NCI-H2029 treated with DMSO at 0.1 percent for 48 hours (cell line): Measurements from ENCODE around the gene TEX53.

Source experiments
- DNase-seq: peaks from one replicate; lab custom pipeline; 2025; lab: John Stamatoyannopoulos, UW

The TEX53 gene

DNA sequence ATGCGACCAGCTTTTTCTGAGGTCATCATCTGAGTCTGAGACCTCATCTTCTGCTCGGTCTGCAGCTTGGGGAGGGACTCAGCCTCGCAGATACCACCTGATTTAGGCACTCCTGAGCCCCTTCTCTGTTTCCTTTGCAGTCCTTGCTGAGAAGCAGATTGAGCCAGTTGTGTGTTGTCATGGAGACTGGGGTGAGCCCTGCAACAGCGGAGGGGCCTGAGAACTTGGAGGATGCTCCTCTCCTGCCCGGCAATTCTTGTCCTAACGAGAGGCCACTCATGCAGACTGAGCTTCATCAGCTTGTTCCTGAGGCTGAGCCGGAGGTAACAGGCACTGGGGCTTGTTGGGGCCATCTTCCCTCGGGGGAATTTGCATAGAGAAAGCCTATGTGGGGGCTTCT, 19.2 kb downstream of the TEX53 start:
- DNase-seq: no peak

DNA sequence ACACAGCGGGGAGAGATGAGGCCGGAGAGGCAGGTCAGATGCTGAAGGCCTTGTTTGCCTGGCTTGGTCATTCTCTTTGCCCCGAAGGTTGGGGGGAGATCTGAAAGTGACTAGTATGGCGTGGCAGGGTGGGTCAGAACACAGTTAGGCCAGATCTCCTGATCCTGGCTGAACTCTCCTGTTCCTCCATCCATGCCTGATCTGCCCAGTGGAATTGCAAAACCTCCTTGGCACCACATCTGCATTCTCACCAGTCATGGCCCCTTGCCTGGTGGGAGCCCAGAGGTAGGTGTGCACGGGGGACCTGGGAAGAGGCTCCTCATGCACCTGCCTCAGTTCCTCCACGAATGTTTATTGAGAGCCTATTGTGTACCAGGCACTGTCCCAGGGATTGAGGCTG, 23.2 kb downstream of the TEX53 start:
- no peak for DNase-seq

DNA sequence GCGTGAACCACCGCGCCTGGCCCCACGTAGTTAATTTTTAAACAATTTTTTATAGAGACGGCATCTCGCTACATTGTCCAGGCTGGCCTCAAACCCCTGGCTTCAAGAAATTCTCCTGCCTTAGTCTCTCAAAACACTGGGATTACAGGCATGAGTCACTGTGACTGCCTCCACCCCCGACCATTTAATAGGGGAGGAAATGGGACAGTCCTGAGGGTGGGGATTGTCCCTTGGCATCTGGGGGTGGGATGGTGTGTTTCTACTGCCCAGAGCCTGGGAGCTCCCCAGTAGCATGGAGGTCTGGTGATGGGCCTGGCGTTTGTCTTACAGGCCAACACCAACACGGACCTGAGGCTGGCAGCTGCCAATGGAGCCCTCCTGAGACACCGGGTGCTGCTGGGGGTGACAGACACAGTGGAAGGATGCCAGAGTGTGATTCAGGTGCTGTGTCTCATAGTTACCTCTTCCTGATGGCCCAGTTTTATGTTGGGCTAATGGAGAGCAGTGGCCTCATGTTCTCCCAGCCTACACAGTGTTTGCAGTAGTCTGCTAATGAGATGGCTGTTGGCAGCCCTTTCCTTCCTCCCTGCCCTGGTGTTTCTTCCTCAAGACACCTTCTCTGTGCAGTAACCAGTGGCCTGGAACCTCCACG, 24.0 kb downstream of the TEX53 start:
- no peak for DNase-seq

DNA sequence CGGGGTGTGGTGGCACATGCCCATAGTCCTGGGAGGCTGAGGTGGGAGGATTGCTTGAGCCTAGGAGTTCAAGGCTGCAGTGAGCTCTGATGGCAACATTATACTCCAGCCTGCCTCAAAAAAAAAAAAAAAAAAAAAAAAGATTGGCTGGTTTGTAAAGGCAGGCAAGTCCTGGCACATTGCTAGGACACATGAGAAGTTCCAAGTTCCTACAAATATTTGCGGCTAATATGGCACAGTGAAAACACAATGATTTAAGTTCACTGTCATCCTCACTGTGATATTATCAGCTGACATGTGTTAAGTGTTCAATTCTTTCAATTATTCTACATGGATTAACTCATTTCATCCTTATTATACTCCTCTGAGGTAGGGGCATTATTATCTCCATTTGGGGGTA, 26.4 kb downstream of the TEX53 start:
- DNase-seq: no peak

DNA sequence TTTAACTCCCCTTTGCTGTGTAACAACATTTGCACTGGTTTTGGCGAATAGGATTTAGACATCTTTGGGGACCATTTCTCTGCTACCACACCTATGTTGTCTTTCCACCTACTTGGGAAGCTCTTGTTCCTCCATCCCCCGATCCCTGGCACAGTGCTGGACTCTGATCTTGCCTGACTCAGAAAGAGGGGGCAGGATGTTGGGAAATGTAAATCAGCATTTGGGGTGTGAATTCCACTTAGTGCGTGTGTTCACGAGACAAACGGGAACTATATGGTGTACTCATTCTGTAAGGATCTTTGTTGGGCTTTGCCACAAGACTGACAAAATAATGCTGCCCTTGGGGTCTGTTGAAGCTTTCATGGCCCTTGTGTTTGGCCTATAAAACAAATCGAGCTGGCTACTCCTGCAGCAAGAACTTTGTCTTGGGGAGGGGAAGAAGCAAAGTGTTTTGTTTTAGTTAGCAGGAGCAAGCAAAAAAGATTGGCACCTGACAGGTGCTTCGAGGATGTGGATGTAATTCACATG, 28.0 kb downstream of the TEX53 start:
- no peak for DNase-seq

DNA sequence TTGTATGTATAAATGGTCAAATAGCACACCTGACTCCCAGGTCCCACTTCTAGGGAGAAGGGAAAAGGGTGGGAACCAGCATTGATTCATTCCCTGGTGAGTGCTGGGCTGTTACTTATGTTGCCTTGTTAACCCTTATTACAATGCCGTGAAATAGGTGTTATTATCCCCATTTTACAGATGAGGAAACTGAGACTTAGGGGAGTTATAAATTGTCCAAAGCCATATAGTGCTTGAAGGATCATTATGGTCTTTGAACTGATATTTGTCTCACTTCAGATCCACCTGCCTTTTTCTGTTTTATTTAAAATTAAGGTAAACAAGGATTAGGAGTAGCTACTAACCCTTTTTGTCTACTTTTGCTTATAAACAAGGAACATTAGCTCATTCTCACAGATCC, 30.1 kb downstream of the TEX53 start:
- DNase-seq: no peak

DNA sequence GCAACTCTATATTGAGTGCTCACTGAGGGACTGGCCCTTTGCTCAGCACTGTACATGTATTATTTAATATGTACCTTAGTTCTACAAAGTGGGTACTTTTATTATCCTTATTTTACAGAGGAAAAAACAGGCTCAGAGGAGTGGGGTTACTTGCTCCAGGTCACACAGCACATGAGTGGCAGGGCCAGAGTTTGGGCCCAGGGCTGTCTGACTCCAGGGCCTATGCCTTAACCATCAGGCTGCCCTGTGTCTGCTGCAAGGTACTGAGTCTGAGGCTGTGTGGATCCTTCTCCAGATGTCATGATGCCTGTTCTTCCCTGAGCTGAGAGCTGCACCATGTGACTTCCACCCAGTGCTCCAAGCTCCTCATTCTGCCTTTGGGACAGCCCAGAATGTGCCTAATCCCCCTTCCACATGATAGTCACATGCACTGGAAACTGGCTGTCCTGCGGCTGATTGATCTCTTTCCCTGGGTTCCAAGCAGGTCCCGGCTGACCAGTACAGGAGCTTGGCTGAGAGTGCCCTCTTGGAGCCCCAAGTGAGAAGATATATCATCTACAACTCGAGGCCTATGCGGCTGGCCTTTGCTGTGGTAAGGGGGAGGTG, 31.1 kb downstream of the TEX53 start:
- DNase-seq: no peak

DNA sequence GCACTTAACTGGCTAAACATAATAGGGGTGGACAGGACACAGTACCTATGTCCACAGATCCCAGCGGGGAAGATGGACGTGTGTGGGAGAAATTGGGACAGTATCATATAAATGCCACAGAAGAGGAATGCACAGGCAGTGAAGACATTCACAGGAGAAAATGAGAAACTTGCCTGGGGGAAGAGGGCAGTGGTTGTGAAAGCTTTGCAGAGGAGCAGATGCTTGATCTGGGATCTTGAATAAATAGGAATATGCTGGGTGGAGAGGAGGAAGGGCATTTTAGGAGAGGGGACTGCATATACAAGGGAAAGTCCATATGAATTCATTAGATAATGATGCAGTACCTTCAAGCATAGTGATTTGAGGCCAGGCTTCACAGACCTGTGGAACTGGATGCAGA, 32.9 kb downstream of the TEX53 start:
- no peak for DNase-seq

DNA sequence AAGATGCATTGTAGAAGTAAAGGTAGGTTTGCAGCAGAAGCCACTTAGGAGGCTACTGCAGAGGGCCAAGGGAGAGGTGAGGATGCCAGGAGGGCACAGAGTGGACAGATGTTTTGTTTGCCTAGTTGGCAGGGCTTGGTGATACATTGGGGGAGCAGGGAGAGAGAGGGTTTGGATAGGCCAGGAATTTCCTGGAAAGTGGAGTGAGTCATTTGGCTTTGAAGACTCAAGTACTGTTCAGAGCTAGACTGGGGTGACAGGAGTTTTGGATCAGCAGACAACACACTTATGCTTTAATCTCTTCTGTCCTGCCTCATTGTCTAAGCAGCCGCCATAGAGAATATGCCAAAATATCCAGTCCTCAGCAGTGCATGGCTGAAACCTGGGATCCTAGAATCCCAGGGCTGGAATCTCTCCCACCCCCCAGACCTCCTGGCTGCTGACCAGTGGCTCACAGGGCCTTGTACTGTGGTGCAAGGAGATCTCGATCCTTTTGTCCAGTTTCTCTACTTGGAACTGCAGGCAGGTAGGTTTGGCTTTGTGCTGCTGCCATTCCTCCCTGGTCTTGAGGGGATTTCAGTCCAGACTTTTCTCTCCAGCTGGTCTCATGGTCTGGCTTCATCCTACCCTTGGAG, 35.5 kb downstream of the TEX53 start:
- peak; percentile 39 for DNase-seq

DNA sequence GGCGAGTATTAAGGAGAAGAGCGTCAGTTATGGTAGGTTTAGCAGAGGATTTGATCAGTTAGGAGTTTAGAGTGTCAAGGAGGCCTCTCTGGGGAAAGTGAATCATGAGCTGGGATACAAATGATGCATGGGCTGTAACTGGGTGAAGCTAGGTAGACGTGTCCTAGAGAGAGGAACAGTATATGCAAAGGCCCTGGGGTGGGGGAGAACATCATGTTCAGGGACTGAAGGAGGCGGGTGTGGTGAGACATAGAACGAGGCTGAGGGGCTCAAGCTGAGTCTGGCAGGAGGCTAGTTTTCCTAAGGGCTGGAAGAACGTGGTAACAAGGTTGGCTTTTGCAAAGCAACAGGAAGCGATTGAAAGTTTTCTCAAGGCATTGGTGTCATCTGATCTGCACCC, 36.0 kb downstream of the TEX53 start:
- no peak for DNase-seq

DNA sequence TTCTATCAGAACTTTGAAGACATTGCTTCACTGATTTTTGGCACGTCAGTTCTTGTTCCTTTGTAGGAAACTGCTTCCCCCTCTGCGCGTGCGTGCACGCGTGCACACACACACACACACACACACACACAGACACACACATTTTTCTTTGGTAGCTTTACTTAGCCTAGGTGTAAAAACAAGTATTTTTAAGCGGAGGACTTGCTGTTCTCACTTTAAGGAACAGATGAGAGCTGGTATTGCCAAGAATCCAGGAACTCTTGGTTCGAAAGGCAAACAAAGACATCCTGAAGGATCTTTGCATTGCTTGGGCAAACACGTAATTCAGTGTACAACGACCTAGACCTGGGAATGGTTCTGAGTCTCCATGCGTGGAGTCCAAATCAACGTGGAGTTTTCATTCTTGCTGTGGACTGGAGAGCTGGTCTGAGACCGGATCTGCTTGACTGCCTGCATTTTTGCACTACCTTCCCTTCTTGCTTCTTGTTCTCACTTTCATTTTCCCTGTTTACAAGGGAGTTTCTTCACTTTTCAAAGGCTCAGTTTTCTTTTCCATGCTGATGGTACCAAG, 38.3 kb downstream of the TEX53 start:
- DNase-seq: no peak

DNA sequence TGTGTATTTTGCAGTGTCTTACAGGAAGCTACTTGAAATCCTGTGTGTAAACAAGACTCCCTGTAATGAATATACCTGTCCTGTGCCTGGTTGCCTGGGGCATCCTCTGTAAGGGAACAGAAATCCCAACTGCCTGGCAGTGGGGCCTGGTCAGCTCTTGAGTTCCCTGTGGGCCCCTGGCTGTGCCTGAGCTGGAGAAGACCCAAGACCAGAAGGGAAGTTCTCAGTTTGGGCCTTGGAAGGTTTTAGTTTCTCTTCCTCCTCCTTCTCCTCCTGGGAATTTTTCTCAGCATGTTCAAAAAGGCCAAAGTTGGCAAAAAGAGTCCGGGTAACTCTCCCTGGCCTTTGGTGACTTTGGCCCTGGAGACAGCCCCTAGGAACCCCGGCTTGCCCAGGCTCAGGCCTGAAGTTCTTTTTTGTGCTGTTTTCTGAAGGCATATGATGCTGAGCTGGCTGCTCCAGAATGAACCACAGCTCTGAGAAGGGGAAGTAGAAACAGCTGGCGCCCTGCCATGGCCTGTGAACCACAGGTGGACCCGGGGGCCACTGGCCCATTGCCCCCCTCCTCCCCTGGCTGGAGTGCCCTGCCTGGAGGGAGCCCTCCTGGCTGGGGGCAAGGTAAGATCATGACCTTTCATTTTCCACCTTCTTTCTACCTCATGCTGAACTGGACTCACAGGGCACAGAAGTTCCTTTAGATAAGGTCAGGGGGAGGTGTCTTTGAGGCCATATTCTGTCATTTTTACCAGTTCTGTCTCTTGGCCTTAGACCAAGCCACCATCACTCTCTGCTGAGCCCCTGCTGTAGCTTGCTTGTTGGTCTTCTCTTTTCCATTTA, 40.7 kb downstream of the TEX53 start:
- peak; percentile 56 for DNase-seq

DNA sequence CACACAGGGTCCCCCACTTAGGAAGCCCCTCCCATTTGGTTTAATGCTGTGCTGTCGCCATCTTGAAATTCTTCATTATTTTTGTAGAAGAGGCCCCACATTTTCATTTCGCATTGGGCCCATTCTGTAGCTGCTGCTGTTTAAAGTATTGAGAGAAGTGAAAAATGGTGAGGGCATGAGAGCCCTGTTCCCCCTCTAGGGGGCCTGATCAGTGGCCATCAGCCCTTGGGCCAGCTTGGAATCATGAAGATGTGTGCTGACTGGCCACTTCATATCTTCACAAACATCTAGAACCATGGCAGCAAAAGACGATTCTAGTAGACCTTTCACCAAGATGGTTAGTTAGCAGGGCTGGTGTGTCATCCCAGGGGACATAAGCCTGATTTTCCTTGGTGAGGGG, 43.2 kb downstream of the TEX53 start:
- DNase-seq: no peak

DNA sequence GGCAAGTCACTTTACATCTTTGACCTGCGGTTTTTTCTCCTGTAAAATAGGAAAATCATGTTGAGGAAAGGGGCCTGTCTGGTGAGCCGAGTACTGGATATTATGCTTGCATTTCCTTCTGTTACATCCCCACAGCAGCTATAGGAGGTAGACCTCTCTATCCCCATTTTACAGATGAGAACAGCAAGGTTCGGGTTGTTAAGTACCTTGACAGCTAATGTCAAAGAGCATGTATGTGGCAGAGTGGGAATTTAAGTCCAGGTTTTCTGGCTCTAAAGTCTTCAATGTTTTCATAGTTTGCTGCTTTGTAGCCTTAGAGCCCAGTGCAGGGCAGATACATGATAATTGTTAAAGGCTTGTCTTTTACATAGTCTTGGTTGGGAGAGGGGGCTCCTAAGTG, 43.7 kb downstream of the TEX53 start:
- no peak for DNase-seq

DNA sequence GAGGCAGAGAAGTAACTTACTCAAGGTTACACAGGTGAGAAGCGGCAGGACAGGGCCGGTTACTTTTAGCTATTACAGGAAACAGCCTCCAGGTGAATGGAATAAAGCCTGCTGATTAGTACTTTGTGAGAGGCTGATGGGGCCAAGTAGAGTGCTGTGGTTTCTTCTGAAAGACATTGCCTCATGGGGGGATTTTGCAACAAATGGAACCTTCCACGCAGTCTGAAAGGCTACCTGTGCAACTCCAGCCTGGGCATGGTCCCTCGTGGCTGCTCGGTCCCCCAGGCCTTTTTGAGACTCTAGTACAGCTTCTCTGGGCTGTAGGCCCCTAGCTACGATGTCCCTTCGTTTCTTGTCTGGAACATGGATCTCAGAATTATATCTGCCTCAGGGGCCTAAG, 44.5 kb downstream of the TEX53 start:
- DNase-seq: no peak

DNA sequence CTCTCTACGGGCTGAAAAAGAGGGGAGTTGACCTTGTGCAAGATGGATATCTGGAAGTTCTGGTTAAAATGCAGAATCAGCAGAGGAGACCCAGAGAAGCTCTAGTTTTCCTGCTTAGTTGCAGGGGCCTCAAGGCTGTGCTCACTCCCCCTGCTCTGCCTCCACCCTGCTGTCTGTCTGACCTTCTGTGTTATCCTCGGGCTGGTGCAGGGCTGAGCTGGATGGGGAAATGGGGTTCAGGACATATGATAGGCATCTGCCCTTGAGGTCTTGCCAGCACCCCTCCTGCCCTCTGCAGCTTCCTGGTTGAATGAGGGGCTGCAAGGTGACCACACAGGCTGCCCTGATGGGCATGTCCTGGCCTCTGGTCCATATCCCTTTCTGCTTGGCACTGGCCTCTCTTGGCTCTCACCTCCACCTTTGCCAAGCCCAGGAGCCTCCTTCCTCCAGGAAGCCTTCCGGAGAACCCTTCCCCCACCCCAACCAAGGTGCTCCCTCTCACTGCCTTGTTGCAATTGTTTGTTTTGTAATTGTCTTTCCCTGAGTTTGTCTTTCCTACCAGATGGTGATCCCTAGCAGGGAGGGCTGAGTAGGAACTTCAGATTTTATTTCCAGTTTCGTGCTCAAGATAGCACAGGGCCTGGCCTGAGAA, 45.2 kb downstream of the TEX53 start:
- no peak for DNase-seq

DNA sequence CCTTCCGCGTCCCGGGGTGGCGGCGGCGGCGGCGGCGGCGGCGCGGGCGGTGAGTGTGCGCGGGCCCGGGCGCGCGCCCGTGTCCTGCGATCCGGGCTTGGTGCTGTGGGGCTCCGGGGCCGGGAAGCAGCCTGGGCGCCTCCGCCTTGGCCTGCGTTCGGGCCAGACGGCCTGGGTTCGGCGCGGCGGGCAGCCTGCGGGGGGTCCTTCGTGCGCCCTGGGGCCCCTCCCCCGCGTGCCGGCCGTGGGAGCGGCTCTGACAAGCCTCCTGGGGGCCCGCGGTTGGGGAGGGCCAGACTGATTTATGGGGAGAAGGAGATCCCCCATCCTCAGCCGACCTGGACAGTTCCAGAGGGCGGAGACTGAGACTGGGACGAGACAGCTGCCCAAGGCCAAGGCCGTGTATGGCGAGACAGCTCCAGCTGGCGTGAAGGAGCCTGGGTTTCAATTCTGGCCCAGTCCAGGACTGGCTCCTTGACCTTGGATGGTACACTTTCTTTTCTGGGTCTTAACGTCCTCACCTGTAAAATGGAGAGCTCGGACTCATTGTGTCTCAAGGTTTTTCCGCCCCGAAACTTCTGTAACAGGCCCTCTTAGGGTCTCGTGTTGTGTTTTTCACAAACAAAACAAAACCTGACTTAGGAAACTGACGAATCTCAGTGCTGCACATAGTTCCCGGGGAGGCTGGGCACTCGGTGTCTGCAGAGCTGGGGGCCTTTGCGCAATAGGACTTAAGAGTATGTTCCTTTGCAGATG, 45.9 kb downstream of the TEX53 start:
- no peak for DNase-seq

DNA sequence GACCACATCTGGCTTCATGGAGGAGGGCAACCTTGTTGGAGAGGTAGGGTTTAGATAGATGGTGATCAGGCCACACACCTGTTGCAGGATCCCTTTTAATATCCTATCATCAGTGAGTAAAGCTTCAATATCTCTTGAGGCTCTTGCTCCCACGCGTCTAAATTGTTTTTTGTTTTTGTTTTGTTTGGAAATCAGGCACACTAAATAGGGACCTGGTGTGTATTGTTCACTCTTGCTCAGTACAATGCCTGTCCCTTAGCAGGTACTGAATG, 49.1 kb downstream of the TEX53 start:
- no peak for DNase-seq

DNA sequence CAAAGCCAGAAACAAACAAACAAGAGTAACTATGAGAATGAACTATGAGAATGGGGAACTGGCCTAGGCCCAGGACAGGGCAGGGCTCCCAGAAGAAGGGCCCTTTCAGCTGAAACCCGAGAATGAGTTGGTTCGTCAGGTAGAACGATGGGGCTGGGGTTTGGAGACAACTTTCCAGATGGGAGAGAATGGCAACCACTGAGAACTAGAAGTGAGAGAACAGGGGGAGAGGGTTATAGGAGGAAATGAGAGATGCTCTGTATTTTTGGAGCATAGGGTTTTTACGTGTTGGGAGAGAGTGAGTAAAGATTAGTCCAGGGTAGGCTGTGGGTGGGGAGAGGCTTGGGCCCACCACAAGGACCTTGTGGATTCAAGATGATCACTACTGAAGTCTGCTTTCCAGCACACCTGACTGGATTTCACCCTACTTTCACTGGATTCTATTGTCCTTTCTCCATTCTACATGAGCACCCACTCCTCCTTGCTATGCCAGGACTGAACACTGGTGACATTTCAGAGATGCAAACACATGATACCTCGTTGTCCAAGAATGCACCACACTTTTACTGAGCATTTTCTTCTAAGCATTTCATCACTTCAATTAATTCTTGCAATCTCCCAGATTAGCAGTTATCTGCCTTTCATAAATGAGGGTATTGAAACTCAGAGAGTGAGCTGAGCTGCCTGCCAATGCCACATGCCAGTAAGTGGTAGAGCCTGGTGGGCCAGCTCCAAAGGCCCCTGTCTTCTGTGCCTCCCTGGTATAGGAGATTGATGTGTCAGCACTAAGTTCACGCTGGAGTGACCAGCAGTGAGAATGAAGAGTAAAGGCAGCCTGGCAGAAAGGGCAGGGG, 49.7 kb downstream of the TEX53 start:
- DNase-seq: no peak

DNA sequence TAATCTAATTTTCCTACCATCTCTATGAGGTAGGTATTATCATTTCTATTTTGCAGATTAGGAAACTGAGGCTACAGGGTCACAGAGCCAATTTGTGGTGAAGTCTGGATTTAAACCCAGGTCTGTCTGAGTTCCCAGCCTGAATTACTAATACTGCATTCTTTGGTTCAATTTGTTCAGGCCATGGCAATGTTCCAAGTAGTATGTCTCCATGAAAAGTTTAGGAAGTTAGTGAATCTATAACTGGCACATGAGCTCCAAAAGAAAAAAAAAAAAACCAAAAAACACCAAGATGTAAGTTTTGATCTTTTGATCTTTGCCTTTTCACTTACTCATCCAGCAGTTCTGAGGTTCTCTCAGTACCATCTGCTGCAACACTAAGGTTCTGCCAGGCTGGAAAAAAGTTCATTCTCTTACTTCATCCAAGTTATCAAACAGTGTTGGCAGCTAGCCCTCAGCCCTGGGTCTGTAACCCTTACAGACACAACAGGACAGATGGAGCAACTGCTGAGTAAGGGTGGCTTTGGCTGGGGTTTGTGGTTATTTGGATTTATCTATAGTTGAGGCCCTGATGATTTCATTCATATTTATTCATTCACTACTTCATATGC, 50.9 kb downstream of the TEX53 start:
- DNase-seq: no peak
